GM21529 (cell line): ENCODE data around the gene MANBA.

Experiments
- ATAC-seq: cut with Tn5 transposase; IDR thresholded peaks from one replicate; pipeline ENCODE4 v1.9.1; 2021; ENCODE audit not compliant: unreplicated experiment

MANBA gene

DNA sequence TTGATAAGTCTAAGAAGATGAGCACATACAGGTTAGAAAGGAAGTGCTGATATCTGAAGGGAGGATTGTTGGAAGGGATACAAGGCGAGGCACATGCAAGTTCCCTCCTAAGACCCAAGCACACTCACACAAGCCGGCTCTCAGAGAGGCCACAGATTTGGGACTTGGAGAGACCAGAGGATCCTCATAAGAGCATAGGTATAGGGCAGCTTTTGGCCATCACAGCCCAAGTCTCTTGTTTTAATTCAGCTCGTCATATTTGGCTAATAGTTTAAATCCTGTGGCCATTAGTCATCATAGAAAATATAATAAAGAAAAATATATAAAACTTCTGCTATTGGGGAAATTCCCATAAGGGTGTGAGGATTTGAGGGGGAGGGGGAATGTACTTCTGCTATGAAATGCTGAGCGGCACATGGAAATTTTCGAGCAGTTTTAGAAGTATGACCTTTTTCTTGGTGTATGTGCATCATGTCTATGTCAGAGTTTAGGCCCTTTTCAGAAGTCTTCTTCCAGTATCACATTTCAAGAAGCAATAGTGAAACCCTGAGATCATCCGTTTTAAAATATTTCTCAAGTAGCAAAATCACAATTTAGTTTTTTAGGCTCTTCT, 161.9 kb downstream of the MANBA start:
- peak; percentile 72 for ATAC-seq

DNA sequence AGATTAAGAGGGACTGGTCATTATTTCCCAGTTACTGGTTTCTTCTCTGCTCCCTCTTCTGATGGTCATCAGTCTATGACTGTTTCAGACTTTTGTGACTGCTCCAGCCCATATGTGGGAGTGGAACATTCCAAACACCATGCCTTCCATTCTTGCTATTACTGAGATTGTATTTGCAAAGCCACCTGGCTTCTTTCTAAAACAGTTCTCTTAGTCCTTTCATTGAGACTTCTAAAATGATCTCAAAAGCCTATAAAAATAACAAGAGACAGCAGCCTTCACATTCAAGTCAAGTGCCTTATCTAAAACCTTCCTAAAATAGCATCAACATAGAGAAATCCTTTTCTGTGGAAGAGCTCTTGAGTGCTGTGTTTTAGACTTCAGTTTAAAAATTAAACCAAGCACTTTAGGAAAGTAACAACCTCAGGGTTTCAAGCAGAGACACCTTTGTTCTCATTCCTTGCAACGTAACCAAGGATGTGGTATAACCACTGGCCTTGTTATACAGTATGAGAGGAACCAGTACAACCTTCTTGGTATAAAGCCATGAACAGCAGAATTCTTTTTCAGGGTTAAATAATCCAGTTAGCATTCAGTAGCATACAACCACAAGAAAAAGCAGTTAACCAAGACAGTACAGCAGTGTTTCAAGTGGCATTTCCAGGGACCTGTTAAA, 162.5 kb downstream of the MANBA start:
- peak; percentile 56 for ATAC-seq

DNA sequence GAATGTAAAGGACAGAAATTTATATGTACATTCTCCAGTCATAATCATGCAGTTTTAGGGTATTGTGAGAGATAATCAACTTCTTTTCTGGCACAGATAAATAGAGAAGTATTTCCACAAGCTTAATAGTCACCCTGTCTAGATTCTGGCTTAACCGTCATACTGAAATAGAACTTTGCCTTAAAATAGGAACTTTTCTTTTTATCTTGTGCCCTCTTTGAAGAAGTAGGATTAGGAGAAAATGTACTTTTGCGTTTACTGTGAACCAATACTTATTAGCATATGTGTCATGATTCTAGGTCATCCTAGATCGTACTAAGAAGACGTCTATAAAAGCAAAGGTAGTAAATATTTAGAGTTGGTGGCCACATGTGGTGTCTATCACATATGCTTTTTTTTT, 164.2 kb downstream of the MANBA start:
- ATAC-seq = no peak

DNA sequence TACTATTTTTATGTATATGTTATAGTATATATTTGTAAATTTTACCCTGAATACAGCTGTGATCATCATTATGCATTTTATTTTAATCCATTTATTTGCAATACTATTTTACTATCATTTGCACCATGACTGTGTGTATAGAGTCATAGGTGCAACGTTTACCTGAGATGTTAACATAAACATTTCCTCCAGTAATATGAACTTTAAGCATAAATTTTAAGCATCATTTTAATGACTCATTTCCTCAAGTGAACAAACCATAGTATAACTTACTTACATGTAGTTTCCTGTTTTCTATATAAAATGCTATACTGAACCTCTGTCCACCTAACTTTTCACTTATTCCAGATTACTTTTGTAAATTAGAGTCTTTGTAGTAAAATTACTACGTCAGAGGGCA, 166.8 kb downstream of the MANBA start:
- ATAC-seq = no peak

DNA sequence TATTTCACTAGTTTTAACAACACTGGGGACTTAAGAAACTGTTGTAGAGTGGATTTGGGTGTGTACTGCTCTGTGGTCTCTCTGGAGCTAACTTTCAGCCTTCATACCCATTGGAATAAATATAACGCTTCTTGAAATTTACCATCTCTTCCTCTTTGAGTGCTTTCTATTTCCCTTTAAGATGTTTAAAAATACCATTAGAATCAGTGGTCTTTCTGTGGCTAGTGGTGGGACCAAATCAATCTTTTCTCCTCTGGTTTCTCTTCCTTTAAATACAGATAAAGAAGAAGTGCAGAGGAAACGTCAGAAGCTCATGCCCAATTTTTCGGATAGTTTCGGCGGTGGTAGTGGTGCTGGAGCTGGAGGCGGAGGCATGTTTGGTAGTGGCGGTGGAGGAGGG, 167.6 kb downstream of the MANBA start:
- no peak for ATAC-seq

DNA sequence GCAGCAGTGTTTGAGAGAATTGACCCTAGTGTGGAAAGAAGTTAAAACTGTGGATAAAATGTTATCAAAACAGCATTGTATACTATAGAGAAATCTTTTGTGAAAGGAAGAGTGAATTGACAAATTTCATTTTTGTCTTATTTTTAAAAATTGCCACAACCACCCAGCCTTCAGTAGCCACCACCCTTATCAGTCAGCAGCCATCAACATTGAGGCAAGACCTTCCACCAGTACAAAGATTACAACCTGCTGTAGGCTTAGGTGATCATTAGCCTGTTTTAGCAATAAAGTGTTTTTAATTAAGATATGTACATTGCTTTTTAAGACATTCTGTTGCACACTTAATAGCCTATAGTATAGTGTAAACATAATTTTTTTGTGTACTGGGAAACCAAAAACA, 168.5 kb downstream of the MANBA start:
- no peak for ATAC-seq

DNA sequence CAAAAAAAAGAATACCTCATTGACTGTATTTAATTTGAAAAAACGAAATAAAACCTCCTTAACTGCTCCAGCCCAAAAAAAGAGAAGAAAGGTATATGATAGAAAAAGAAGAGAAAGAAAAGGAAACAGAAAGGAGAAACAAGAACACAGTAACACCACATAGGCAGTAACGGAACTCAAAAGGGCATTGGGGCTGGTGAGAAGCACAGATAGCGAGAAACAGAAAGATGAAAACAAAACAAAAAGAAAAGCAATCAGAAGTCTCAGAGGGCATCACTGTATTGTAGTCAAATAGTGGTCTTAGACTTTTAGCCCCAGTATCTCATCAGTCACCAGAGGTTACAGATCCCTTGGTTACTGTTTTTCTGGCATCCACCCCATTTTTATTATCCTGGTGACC, 171.0 kb downstream of the MANBA start:
- ATAC-seq = no peak

DNA sequence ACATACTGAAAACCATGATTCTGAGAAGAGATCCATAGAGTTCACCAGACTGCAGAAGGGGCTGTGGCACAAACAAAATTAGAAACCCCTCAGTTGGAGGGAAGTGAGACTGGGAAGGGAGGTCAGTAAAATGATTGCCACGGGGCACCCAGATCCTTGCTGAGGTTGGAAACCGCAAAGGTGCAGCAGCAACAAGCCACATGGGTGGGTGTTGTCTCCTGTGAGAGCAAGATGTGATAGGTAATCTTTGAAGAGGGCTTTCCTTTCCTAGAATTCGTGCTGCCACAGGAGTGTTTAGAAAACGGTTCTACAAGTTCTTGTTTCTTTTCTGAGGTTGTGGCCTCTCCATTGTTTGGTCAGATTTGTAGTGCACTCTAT, 174.1 kb downstream of the MANBA start:
- peak; percentile 46 for ATAC-seq

DNA sequence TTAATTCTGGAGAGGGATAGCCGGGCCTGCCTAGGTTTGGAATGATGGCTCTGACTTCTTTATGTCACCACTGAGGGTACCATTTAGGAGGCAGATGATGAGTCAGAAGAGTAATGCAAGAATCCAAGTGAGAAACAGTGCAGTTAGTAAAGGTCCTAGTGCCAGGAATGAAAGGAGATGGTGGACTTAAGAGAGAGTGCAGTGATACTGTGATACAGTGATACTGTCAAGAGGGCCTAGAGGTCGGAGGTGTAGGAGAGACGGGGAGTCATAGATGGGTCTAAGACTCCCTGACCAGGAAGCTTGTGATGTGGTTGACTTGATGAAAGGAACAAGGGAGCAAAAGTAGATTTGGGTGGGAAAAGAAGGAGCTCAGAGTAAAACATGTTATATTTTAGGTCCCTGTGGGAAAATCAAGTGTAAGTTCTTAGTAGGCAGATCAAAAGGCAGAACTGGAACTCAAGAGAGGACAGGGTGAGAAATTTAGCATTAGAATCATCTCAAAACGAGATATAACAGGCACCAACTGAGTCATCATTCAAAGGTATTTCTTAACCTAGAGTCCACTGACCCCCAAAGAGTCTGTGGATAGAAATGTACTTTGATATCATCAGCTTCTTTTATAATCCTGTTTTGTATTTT, 174.6 kb downstream of the MANBA start:
- peak; percentile 52 for ATAC-seq

DNA sequence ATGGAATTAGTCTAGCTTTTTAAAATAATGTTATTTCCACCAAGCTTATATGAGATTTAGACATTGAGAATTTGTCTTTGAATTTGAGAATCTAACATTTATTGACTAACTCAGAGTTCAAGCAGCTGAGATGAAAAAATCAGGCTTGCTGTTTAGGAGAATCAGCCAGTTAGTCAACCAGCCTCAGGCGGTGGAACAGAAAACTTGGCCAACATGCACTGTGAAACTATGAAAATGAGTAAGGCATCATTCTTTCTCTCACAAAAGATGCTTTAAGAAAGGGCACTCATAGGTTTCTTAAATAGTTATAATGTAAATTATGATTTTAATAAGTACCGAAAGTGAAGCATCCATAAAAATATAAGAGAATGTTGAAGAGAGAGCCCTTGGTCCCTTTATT, 175.4 kb downstream of the MANBA start:
- ATAC-seq = peak; percentile 50

DNA sequence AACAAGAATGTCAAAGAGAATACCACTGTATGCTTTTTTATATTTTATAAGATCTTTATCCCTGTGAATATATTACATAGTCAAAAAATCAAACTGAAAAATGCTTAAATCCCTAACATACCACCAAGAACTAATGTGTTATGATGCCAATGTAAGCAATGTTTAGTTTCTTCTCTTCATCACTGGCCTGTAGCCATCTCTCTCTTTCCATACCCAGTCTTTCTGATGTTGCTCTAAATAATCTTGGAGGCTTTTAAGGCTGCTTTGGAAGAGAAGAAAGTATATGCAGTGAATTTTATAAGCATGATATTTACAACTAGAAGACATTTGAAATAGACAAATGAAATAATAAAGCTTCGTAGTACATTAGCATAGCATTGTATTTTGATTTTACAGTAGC, 176.7 kb downstream of the MANBA start:
- no peak for ATAC-seq
